ENCODE data around the gene MROH9.

- TF ChIP-seq, protein P1, sequence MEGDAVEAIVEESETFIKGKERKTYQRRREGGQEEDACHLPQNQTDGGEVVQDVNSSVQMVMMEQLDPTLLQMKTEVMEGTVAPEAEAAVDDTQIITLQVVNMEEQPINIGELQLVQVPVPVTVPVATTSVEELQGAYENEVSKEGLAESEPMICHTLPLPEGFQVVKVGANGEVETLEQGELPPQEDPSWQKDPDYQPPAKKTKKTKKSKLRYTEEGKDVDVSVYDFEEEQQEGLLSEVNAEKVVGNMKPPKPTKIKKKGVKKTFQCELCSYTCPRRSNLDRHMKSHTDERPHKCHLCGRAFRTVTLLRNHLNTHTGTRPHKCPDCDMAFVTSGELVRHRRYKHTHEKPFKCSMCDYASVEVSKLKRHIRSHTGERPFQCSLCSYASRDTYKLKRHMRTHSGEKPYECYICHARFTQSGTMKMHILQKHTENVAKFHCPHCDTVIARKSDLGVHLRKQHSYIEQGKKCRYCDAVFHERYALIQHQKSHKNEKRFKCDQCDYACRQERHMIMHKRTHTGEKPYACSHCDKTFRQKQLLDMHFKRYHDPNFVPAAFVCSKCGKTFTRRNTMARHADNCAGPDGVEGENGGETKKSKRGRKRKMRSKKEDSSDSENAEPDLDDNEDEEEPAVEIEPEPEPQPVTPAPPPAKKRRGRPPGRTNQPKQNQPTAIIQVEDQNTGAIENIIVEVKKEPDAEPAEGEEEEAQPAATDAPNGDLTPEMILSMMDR (IDR thresholded peaks at IDR 0.05; ENCODE audit: control extremely low read depth in 1 of 3, insufficient read depth in 1 of 3, low read depth in 1 of 3, low read length in 3 of 3), result no peak
- TF ChIP-seq EP300 (IDR thresholded peaks at IDR 0.05; ENCODE audit: borderline replicate concordance in 1 of 2, low read depth in 2 of 2, low read length in 2 of 2) (no peak), CEBPB (IDR thresholded peaks at IDR 0.05; ENCODE audit: low read depth, low read length) (no peak), POLR2AphosphoS5 (IDR thresholded peaks at IDR 0.05; ENCODE audit: low read depth, low read length) (no peak), EZH2 (IDR thresholded peaks at IDR 0.05; ENCODE audit: low read depth, low read length, severe bottlenecking) (no peak), MAFK (IDR thresholded peaks at IDR 0.05; ENCODE audit: low read depth, low read length) (no peak), NRF1 (IDR thresholded peaks at IDR 0.05; ENCODE audit: low read depth, low read length) (no peak), ASH2L (IDR thresholded peaks at IDR 0.05; ENCODE audit: low read length) (no peak)
These were observed 155.3 kb downstream of the MROH9 start, which contains the start of gene FMO3 for GRCh38 chr1:171090604-171091003.
